K562 (cell line): ENCODE measurements around the gene MMP15. TPM values are rescaled to one million over a fixed set of nuclear protein-coding genes. Genes with fewer than 3 reads are reported as not detected.
A peak's percentile ranks its signal among the peaks of the same experiment; 100 is the strongest.

Source experiments
- ATF1 ChIP-seq, 2 experiments: fragments of 450-650 bp in 1 of 2; IDR thresholded peaks; 2 replicates each; pipeline ENCODE4 v1.6.1; 2016; ENCODE audit warnings: missing compliant biosample characterization in 1 of 2, missing genetic modification characterization in 1 of 2
- FOS ChIP-seq: IDR thresholded peaks from 3 replicates; pipeline ENCODE4 v1.6.1; 2011; ENCODE audit not compliant: insufficient read length; ENCODE audit errors: extremely low read depth
- MAZ ChIP-seq, 2 experiments: fragments of 450-650 bp in 1 of 2; sonication (generic) in 1 of 2; formaldehyde crosslinking; IDR thresholded peaks in 1 of 2; conservative IDR thresholded peaks in 1 of 2; 2 replicates each; pipeline versions ENCODE4 v1.4.0 to v1.5.0; 2020; ENCODE audit warnings: mild to moderate bottlenecking in 1 of 2, missing genetic modification reagents in 1 of 2
- MYBL2 ChIP-seq, 2 experiments: fragments of 450-650 bp in 1 of 2; sonication (generic) in 1 of 2; formaldehyde crosslinking in 1 of 2; IDR thresholded peaks; 2 replicates each; pipeline versions ENCODE4 v1.6.1 to v1.8.1; 2017 to 2022; ENCODE audit warnings: borderline replicate concordance in 1 of 2, inconsistent platforms in 1 of 2, low read depth in 1 of 2, mild to moderate bottlenecking in 1 of 2, missing genetic modification reagents in 1 of 2, moderate library complexity in 1 of 2
- NFIC ChIP-seq: fragments of 450-650 bp; IDR thresholded peaks from 2 replicates; pipeline ENCODE4 v1.6.1; 2017; ENCODE audit warnings: mild to moderate bottlenecking, inconsistent platforms
- PHF20 ChIP-seq: fragments of 450-650 bp; IDR thresholded peaks from 2 replicates; pipeline ENCODE4 v1.6.1; 2018; ENCODE audit not compliant: partially characterized antibody
- SUPT5H ChIP-seq: fragments of 450-650 bp; IDR thresholded peaks from 2 replicates; pipeline ENCODE4 v1.6.1; 2016
- XRCC5 ChIP-seq: fragments of 200-400 bp; formaldehyde crosslinking; IDR thresholded peaks from 2 replicates; pipeline ENCODE4 v1.6.1; 2017; ENCODE audit warnings: low read depth, mild to moderate bottlenecking, low read length
- ZNF12 ChIP-seq: sonication (generic); formaldehyde crosslinking; IDR thresholded peaks from 2 replicates; pipeline ENCODE4 v1.4.0; 2020; ENCODE audit warnings: mild to moderate bottlenecking, missing genetic modification reagents
- ZNF717 ChIP-seq: fragments of 250-450 bp; sonication (Bioruptor Pico); IDR thresholded peaks from 2 replicates; pipeline ENCODE4 v1.5.0; 2021
- polyA plus RNA-seq, 8 experiments: library from polyadenylated mRNA; depleted of rRNA in 4 of 8; stranded (reverse) in 5 of 8; unstranded in 3 of 8; fragments of >200 nt; fragmentation: Nextera tagmentation in 2 of 8; fragmentation: Illumina TruSeq in 1 of 8; extraction: Ambion mirVana in 2 of 8; extraction: Trizol in 1 of 8; gene quantifications; 2 replicates each; pipeline versions ENCODE4 v1.2.1 to v1.2.3, GENCODE V29; 2011 to 2014; ENCODE audit warnings: inconsistent platforms in 1 of 8, missing spikeins in 1 of 8
- total RNA-seq, 7 experiments: library from RNA; depleted of rRNA in 6 of 7; stranded (reverse); fragments of >200 nt in 6 of 7; fragmentation: Illumina TruSeq in 2 of 7; extraction: Trizol in 2 of 7; gene quantifications; 2 replicates each; pipeline versions ENCODE4 v1.2.1 to v1.2.3, GENCODE V29; 2011 to 2021; ENCODE audit warnings: low replicate concordance in 1 of 7
- TF ChIP-seq, protein P1 (sequence below), 2 experiments: fragments of 450-650 bp in 1 of 2; IDR thresholded peaks; 2 replicates each; pipeline ENCODE4 v1.6.1; 2011 to 2017; ENCODE audit warnings: low read depth in 2 of 2, antibody characterized with exemption in 1 of 2, borderline replicate concordance in 1 of 2, low read length in 1 of 2, mild to moderate bottlenecking in 1 of 2, mixed read lengths in 1 of 2; ENCODE audit not compliant: control insufficient read depth in 1 of 2
- TF ChIP-seq, protein P2 (sequence below): fragments of 450-650 bp; IDR thresholded peaks from 2 replicates; pipeline ENCODE4 v1.6.1; 2016; ENCODE audit warnings: low read depth
- TF ChIP-seq, protein P3 (sequence below): fragments of 250-450 bp; sonication (Bioruptor Pico); IDR thresholded peaks from 2 replicates; pipeline ENCODE4 v1.8.0; 2022; ENCODE audit warnings: moderate library complexity, mild to moderate bottlenecking, inconsistent platforms

Gene MMP15
- total and polyA plus RNA-seq, 9 of the 15 experiments (the other 6 are each of a cell fraction or from before 2014, with no cell fraction given): 0.01 to 20.4 (median 5.5) TPM

DNA sequence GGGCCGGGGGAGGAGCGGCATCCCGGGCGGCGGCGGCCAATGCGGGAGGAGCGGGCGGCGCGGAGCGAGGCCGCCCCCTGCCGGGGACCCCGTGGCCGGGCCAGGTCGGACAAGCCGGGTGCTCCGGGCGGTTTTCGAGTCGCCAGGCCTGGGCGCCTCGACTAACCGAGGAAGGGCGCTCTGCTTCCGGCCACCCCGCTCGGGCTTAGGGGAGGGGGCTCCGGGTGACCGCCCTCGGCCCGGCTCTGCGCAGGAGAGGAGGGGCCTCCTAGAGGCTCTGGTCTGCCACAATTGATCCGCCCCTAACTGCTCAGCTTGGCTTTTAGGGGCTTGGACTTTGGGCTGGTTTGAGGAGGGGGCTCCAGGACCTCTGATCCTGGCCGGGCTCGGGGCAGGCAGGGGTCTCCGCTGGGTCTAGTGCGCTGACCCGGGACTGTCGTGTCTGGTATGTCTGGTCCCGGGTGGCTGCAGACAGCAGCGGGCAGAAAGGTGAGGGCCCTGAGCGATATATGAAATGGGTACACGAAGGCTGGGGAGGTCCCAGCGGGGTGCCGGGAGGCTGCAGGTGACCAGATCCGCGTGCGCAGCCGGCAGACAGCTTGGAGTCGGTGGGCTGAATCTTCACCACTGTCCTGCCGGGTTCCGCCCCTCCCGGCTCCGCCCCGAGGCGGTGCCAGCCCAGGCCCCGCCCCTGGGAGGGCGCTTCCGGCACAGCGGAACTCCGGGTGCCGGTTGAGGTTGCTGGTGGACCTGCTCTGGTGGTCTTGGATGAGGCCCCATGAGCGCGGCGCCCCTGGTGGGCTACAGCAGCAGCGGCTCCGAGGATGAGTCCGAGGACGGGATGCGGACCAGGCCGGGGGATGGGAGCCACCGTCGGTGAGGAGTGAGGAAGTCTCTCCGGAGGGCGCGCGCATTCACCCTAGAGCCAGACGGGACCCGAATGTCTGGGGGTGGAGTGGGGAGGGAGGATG lies 24.6 kb upstream of the MMP15 start, which contains the start of gene USB1 (continued):
- TF ChIP-seq, protein P1, sequence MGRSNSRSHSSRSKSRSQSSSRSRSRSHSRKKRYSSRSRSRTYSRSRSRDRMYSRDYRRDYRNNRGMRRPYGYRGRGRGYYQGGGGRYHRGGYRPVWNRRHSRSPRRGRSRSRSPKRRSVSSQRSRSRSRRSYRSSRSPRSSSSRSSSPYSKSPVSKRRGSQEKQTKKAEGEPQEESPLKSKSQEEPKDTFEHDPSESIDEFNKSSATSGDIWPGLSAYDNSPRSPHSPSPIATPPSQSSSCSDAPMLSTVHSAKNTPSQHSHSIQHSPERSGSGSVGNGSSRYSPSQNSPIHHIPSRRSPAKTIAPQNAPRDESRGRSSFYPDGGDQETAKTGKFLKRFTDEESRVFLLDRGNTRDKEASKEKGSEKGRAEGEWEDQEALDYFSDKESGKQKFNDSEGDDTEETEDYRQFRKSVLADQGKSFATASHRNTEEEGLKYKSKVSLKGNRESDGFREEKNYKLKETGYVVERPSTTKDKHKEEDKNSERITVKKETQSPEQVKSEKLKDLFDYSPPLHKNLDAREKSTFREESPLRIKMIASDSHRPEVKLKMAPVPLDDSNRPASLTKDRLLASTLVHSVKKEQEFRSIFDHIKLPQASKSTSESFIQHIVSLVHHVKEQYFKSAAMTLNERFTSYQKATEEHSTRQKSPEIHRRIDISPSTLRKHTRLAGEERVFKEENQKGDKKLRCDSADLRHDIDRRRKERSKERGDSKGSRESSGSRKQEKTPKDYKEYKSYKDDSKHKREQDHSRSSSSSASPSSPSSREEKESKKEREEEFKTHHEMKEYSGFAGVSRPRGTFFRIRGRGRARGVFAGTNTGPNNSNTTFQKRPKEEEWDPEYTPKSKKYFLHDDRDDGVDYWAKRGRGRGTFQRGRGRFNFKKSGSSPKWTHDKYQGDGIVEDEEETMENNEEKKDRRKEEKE (IDR thresholded peaks at IDR 0.05; ENCODE audit: borderline replicate concordance in 1 of 2, control insufficient read depth in 1 of 2, low read depth in 2 of 2, low read length in 1 of 2): no peak; a peak in 1 of 4 replicates
- TF ChIP-seq ZNF717 (CRISPR knock-in tag) (no peak), FOS (no peak), ZNF12 (CRISPR knock-in tag) (no peak), MYBL2 (IDR thresholded peaks at IDR 0.05; ENCODE audit: low read depth) (no peak), MYBL2 (CRISPR knock-in tag; IDR thresholded peaks at IDR 0.05; ENCODE audit: borderline replicate concordance) (no peak), MAZ (CRISPR knock-in tag; conservative IDR thresholded peaks at IDR 0.05 in 1 of 2, IDR thresholded peaks at IDR 0.05 in 1 of 2) (peak; percentile 34 to 45; a peak in 2 of 4 replicates), ATF1 (CRISPR knock-in tag; IDR thresholded peaks at IDR 0.05) (no peak), ATF1 (tag; IDR thresholded peaks at IDR 0.05) (peak; percentile 36; the same call in 1 of the 2 replicates), XRCC5 (peak; percentile 51; the same call in 1 of the 2 replicates), NFIC (peak; percentile 47; the same call in 1 of the 2 replicates), SUPT5H (peak; percentile 88), PHF20 (peak; percentile 81)
- TF ChIP-seq, protein P2, sequence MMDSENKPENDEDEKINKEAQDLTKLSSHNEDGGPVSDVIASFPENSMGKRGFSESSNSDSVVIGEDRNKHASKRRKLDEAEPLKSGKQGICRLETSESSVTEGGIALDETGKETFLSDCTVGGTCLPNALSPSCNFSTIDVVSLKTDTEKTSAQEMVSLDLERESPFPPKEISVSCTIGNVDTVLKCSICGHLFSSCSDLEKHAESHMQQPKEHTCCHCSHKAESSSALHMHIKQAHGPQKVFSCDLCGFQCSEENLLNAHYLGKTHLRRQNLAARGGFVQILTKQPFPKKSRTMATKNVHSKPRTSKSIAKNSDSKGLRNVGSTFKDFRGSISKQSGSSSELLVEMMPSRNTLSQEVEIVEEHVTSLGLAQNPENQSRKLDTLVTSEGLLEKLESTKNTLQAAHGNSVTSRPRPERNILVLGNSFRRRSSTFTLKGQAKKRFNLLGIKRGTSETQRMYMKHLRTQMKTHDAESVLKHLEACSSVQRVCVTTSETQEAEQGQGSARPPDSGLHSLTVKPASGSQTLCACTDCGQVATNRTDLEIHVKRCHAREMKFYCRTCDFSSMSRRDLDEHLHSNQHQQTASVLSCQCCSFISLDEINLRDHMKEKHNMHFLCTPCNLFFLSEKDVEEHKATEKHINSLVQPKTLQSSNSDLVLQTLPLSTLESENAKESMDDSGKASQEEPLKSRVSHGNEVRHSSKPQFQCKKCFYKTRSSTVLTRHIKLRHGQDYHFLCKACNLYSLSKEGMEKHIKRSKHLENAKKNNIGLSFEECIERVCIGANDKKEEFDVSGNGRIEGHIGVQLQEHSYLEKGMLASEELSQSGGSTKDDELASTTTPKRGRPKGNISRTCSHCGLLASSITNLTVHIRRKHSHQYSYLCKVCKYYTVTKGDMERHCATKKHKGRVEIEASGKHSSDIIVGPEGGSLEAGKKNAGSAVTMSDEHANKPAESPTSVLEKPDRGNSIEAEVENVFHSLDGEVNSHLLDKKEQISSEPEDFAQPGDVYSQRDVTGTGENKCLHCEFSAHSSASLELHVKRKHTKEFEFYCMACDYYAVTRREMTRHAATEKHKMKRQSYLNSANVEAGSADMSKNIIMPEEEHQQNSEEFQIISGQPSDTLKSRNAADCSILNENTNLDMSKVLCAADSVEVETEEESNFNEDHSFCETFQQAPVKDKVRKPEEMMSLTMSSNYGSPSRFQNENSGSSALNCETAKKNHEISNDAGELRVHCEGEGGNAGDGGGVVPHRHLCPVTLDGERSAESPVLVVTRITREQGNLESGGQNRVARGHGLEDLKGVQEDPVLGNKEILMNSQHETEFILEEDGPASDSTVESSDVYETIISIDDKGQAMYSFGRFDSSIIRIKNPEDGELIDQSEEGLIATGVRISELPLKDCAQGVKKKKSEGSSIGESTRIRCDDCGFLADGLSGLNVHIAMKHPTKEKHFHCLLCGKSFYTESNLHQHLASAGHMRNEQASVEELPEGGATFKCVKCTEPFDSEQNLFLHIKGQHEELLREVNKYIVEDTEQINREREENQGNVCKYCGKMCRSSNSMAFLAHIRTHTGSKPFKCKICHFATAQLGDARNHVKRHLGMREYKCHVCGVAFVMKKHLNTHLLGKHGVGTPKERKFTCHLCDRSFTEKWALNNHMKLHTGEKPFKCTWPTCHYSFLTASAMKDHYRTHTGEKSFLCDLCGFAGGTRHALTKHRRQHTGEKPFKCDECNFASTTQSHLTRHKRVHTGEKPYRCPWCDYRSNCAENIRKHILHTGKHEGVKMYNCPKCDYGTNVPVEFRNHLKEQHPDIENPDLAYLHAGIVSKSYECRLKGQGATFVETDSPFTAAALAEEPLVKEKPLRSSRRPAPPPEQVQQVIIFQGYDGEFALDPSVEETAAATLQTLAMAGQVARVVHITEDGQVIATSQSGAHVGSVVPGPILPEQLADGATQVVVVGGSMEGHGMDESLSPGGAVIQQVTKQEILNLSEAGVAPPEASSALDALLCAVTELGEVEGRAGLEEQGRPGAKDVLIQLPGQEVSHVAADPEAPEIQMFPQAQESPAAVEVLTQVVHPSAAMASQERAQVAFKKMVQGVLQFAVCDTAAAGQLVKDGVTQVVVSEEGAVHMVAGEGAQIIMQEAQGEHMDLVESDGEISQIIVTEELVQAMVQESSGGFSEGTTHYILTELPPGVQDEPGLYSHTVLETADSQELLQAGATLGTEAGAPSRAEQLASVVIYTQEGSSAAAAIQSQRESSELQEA: no peak
- TF ChIP-seq, protein P3, sequence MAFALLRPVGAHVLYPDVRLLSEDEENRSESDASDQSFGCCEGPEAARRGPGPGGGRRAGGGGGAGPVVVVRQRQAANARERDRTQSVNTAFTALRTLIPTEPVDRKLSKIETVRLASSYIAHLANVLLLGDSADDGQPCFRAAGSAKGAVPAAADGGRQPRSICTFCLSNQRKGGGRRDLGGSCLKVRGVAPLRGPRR (CRISPR knock-in tag): no peak
